K562 (cell line): ENCODE measurements around the gene TNNT2. TPM values are rescaled to one million over a fixed set of nuclear protein-coding genes. Genes with fewer than 3 reads are reported as not detected.

Experiments used
- ATAC-seq: fragments of 200-7000 bp; cut with Tn5 transposase; 3 replicates; pipeline ENCODE4 v1.9.1; 2020; ENCODE audit warnings: moderate library complexity
- BruUV-seq: library from RNA; stranded (reverse); fragments of 400-500 nt; replicated peaks from 2 replicates; lab custom pipeline; 2021; lab: Mats Ljungman, UMichigan
- CTCF ChIA-PET: fragments of 300-600 bp; formaldehyde crosslinking; extraction: SDS; loops from one replicate; lab custom pipeline; 2021; ENCODE audit warnings: low intra/inter-chr PET ratio; lab: Yijun Ruan, JAX
- POLR2A ChIA-PET: fragments of 300-600, 350-650 bp; sonication (Branson Sonifier 250); formaldehyde crosslinking; extraction: SDS; loops from one replicate; lab custom pipeline; 2021; ENCODE audit warnings: antibody characterized with exemption, inconsistent platforms; lab: Yijun Ruan, JAX
- DNase-seq, 4 experiments: peaks; one replicate each; pipeline versions ENCODE4 v3.0.0 to v3.0.0-alpha.2; 2011 to 2018; ENCODE audit warnings: low spot score in 3 of 4, mixed read lengths in 3 of 4; ENCODE audit errors: extremely low read depth in 1 of 4
- FAIRE-seq: peaks from 2 replicates; lab custom pipeline; 2011; peaks lifted over from hg19 to GRCh38; lab: Jason Lieb, UNC
- H2AFZ ChIP-seq: 2 replicates; pipeline ENCODE4 v1.6.0; 2011; ENCODE audit warnings: low read depth, low read length, control low read depth, inconsistent platforms
- H3K27ac ChIP-seq: fragments of 200-600 bp; 3 replicates; pipeline ENCODE4 v1.8.0; 2011; ENCODE audit warnings: low read depth, mild to moderate bottlenecking, control low read depth, inconsistent platforms, low read length, moderate library complexity, mixed read lengths; ENCODE audit errors: extremely low read depth
- H3K27me3 ChIP-seq, 2 experiments: fragments of 300-600 bp in 1 of 2; 2 replicates in 1 of 2; 3 replicates in 1 of 2; pipeline versions ENCODE4 v1.6.0 to v1.8.0; 2011; ENCODE audit warnings: inconsistent platforms in 2 of 2, low read length in 2 of 2, mild to moderate bottlenecking in 1 of 2, mixed read lengths in 1 of 2, moderate library complexity in 1 of 2; ENCODE audit not compliant: control insufficient read depth in 2 of 2, insufficient read depth in 2 of 2
- H3K36me3 ChIP-seq: fragments of 300-600 bp; 3 replicates; pipeline ENCODE4 v1.8.0; 2011; ENCODE audit warnings: mild to moderate bottlenecking, low read length, inconsistent platforms; ENCODE audit not compliant: control insufficient read depth, insufficient read depth
- H3K4me1 ChIP-seq, 2 experiments: fragments of 200-600 bp in 1 of 2; replicated peaks in 1 of 2; 2 replicates in 1 of 2; 3 replicates in 1 of 2; pipeline versions ENCODE4 v1.5.1 to v1.8.0; 2011; ENCODE audit warnings: inconsistent platforms in 2 of 2, low read length in 2 of 2, mild to moderate bottlenecking in 1 of 2, mixed read lengths in 1 of 2, moderate library complexity in 1 of 2; ENCODE audit not compliant: control insufficient read depth in 2 of 2, insufficient read depth in 2 of 2
- H3K4me2 ChIP-seq: 2 replicates; pipeline ENCODE4 v1.6.1; 2011; ENCODE audit warnings: low read length, control low read depth, inconsistent platforms, mixed read lengths; ENCODE audit not compliant: insufficient read depth
- H3K4me3 ChIP-seq: fragments of 200-600 bp; sonication (generic), shearing (Covaris generic); 2 replicates; pipeline ENCODE4 v1.5.1; 2016; ENCODE audit warnings: control low read depth, inconsistent platforms
- H3K79me2 ChIP-seq: fragments of 200-600 bp; 3 replicates; pipeline ENCODE4 v1.8.0; 2011; ENCODE audit warnings: low read length, inconsistent platforms; ENCODE audit not compliant: control insufficient read depth, insufficient read depth
- H3K9ac ChIP-seq, 2 experiments: 2 replicates each; pipeline versions ENCODE4 v1.6.0 to v1.6.1; 2011; ENCODE audit warnings: low read depth in 2 of 2, low read length in 2 of 2, control low read depth in 1 of 2, inconsistent platforms in 1 of 2, mild to moderate bottlenecking in 1 of 2, mixed read lengths in 1 of 2; ENCODE audit not compliant: insufficient read depth in 1 of 2
- H3K9me1 ChIP-seq: one replicate; pipeline ENCODE4 v1.6.0; 2011; ENCODE audit warnings: inconsistent platforms, mild to moderate bottlenecking, low read length, moderate library complexity; ENCODE audit not compliant: control insufficient read depth, insufficient read depth
- H3K9me3 ChIP-seq: replicated peaks from 2 replicates; pipeline ENCODE4 v1.5.1; 2011; ENCODE audit warnings: low read depth, low read length, inconsistent platforms; ENCODE audit not compliant: control insufficient read depth, insufficient read depth
- H4K20me1 ChIP-seq: replicated peaks from 2 replicates; pipeline ENCODE4 v1.6.1; 2011; ENCODE audit warnings: low read length, inconsistent platforms, mixed read lengths; ENCODE audit not compliant: control insufficient read depth, insufficient read depth
- EGR1 ChIP-seq: fragments of 450-650 bp; conservative IDR thresholded peaks from 2 replicates; pipeline ENCODE4 v1.6.1; 2017; ENCODE audit warnings: mild to moderate bottlenecking
- HDAC6 ChIP-seq: IDR thresholded peaks from 2 replicates; pipeline ENCODE4 v1.6.1; 2012; ENCODE audit warnings: low read depth, mild to moderate bottlenecking, control low read depth, inconsistent platforms, low read length, moderate library complexity
- MTF1 ChIP-seq: fragments of 250-450 bp; sonication (Bioruptor Pico); IDR thresholded peaks from 2 replicates; pipeline ENCODE4 v1.9.0; 2021; ENCODE audit warnings: moderate library complexity, mild to moderate bottlenecking, inconsistent platforms, borderline replicate concordance
- WGBS: fragments of 100-300 bp; shearing (Covaris generic); methylation state at CpG from one replicate; pipeline ENCODE4 v1.1.6; 2016; ENCODE audit warnings: low coverage, mixed read lengths; ENCODE audit not compliant: insufficient coverage; ENCODE audit errors: missing lambda C conversion rate; 5-methylcytosine and 5-hydroxymethylcytosine counted together
- in situ Hi-C: fragments of 300-500 bp; cut with MboI; formaldehyde crosslinking; loops from 4 replicates; pipeline ENCODE4 v1.15.0; 2018; ENCODE audit warnings: inconsistent platforms, mixed read lengths
- intact Hi-C: fragments of 100-400 bp; cut with micrococcal nuclease; formaldehyde crosslinking; loops from 2 replicates; pipeline ENCODE4 v1.14.2; 2022
- polyA plus RNA-seq, 8 experiments: library from polyadenylated mRNA; depleted of rRNA in 4 of 8; stranded (reverse) in 5 of 8; unstranded in 3 of 8; fragments of >200 nt; fragmentation: Nextera tagmentation in 2 of 8; fragmentation: Illumina TruSeq in 1 of 8; extraction: Ambion mirVana in 2 of 8; extraction: Trizol in 1 of 8; gene quantifications; 2 replicates each; pipeline versions ENCODE4 v1.2.1 to v1.2.3, GENCODE V29; 2011 to 2014; ENCODE audit warnings: inconsistent platforms in 1 of 8, missing spikeins in 1 of 8
- total RNA-seq, 7 experiments: library from RNA; depleted of rRNA in 6 of 7; stranded (reverse); fragments of >200 nt in 6 of 7; fragmentation: Illumina TruSeq in 2 of 7; extraction: Trizol in 2 of 7; gene quantifications; 2 replicates each; pipeline versions ENCODE4 v1.2.1 to v1.2.3, GENCODE V29; 2011 to 2021; ENCODE audit warnings: low replicate concordance in 1 of 7
- TF ChIP-seq, protein P1 (sequence below): IDR thresholded peaks from 3 replicates; pipeline ENCODE4 v1.6.1; 2011; ENCODE audit warnings: borderline replicate concordance, mild to moderate bottlenecking; ENCODE audit not compliant: insufficient read length, insufficient read depth

Gene TNNT2
- total and polyA plus RNA-seq, 9 of the 15 experiments (the other 6 are each of a cell fraction or from before 2014, with no cell fraction given), result not detected

DNA sequence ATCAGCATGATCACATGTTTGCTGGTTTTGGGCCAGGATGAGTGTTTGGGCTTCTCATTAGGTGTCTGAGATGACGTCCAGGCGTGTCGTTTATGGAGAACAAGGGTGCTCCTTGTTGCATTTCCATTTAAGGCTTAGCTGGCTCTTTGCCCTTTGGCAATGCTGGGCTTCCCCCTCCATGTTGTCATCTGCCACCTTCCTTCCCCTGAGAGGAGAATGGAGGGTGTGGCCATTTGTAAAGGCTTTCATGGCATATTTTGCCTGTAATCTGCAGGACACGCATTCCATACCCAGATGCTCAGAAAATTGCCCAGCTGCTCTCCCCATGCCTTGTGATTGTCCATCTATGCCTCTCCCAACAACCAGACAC, 66.5 kb downstream of the TNNT2 start (continued):
- no peak for TF ChIP-seq EGR1
- TF ChIP-seq, protein P1, sequence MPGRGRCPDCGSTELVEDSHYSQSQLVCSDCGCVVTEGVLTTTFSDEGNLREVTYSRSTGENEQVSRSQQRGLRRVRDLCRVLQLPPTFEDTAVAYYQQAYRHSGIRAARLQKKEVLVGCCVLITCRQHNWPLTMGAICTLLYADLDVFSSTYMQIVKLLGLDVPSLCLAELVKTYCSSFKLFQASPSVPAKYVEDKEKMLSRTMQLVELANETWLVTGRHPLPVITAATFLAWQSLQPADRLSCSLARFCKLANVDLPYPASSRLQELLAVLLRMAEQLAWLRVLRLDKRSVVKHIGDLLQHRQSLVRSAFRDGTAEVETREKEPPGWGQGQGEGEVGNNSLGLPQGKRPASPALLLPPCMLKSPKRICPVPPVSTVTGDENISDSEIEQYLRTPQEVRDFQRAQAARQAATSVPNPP, result no peak

DNA sequence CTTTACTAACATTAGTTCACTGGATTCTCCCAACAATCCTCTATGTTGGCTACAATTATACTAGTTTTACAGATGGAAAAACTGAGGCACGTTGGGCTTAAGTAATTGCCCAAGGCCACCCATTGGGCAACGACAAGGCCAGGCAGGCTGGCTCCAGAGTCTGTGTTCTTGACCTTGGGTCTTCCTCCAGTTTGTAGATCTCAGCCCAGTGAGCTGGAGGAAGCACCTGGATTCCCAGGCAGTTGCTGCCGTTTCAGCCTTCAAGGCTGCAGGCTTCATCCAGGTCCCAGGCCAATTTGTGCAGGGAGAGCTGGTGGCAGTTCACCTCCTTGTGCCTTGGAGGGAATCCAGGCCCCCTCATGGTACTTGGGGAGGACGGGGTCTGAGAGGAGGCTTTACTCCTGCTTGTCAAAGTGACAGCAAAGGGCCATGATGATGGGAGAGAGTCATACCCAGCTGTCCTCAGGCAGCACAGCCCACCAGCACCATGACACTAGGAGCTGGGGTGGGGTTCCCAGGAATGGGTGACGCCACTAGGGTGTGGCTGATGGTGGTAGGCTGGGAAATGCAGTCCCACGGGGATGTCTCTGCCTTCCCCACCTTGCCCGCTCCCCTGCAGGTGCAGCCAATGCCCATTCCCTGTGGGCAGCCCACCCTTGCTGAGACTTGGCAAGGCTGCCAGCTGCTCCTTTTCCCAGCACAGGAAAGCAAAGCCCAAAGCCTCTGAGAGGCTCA, 67.1 kb downstream of the TNNT2 start:
- FAIRE-seq (no peak), ATAC-seq (no peak)
- intact Hi-C loops (no loop called here), in situ Hi-C loops (no loop called here)
- POLR2A ChIA-PET, result no interaction called here
- Histone ChIP-seq H2AFZ (no peak overlapping the region), H3K4me2 (no peak overlapping the region), H3K4me1 (peaks cover 0 to 6% of the 10 kb centered on the region in 2 experiments; a peak in 2 of 5 replicates), H3K9me1 (no peaks in the 10 kb centered on the region), H3K4me3 (no peak overlapping the region), H3K9ac (no peak overlapping the region)
- TF ChIP-seq MTF1 (no peak), HDAC6 (no peak)
- TF ChIP-seq, all 486 proteins: peak for 0
- CTCF ChIA-PET, result no interaction called here
- Histone ChIP-seq H3K27ac (no peak overlapping the region), H4K20me1 (peaks cover 24% of the 10 kb centered on the region), H3K79me2 (no peaks in the 10 kb centered on the region), H3K36me3 (no peaks in the 10 kb centered on the region), H3K27me3 (peaks cover 25 to 92% of the 10 kb centered on the region in 2 experiments; a peak in 4 of 5 replicates), H3K9me3 (no peaks in the 10 kb centered on the region)
- no TSS peak for BruUV-seq
- DNase-seq, result no peak
- 2% methylated on average over 7 of the region's 7 CpGs for WGBS
